ENCODE measurements around the gene HEBP2. TPM values are rescaled to one million over a fixed set of nuclear protein-coding genes. Genes with fewer than 3 reads are reported as not detected.
A peak's percentile ranks its signal among the peaks of the same experiment; 100 is the strongest.

The HEBP2 gene
- total RNA-seq, 4 donors from 2014 or later, result 8.5 to 80.7 (median 35.1) TPM

DNA sequence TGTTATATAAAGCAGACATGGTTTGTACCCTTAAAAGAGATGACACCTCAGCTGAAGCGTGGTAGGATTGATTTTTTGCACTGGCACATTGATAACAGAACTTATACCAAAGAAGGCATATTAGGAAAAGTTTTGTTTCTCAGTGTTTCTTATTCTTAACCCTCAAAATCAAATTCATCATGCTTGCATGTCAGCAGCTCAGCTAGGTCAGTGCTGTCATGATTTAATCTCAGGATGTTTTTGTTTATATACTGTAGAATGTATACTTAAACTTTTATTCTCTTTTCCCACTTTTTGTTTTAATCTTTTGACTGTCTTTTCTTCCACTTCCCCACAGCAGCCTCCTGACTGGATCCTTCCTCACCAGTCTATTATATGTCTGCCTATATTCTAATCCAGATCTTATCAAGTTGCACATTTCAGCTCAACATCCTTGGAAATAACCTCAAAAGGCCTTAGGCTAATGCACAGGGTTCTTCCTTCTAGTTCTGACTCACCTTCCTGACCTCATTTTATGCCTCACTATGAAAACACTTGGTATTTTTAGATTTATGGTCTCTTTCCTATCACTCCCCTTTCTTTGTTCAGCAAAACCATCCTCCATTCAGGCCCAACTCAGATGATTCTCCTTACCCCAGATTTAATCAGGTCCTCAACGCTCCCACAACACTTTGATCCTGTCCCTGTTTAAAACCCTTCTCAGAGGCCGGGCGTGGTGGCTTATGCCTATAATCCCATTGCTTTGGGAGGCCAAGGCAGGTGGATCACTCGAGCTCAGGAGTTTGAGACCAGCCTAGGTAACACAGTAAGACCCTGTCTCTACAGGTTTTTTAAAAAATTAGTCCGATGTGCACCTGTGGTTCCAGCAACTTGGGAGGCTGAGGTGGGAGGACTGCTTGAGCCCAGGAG is 7.2 kb downstream of the HEBP2 start:
- no peak for DNase-seq
- Histone ChIP-seq H3K9me3 (no peaks in the 10 kb centered on the region), H3K4me3 (no peak overlapping the region), H3K36me3 (no peaks in the 10 kb centered on the region), H3K27ac (peak overlapping the region in 1 of 2 donors; percentile 7), H3K27me3 (no peaks in the 10 kb centered on the region), H3K4me1 (no peaks in the 10 kb centered on the region)
- intact Hi-C loops (cut with DNase I; ENCODE audit: low total_unique reads), result no loop called here
- TF ChIP-seq CTCF (IDR thresholded peaks at IDR 0.05), result no peak
- no peak for TF ChIP-seq POLR2A (IDR thresholded peaks at IDR 0.05)

DNA sequence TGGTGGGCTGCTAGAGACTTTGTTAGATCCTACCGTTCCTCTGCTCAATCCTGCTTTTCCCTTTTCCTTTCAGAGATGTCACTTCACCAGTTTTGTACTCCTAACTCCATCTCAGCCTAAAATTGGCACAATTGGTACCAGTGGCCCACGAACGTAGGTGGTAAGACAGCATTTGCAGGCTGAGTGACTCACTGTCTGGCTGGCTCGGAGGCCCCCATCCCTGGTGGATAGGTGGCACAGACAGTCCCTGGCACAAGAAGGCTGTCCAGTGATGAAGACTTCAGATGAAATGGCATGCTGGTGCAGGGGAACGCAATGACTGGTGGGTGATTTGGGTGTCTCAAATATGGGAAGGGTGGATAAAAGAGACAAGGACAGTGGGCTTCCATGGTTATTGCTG is 11.1 kb downstream of the HEBP2 start:
- TF ChIP-seq POLR2A (IDR thresholded peaks at IDR 0.05) (no peak), CTCF (IDR thresholded peaks at IDR 0.05) (no peak)
- intact Hi-C loops (cut with DNase I; ENCODE audit: low total_unique reads), result no loop called here
- H3K4me1 ChIP-seq, result no peaks in the 10 kb centered on the region
- H3K27ac ChIP-seq, result no peak overlapping the region
- H3K36me3 ChIP-seq, result no peaks in the 10 kb centered on the region
- no peaks in the 10 kb centered on the region for H3K9me3 ChIP-seq
- DNase-seq, result no peak
- H3K27me3 ChIP-seq, result no peaks in the 10 kb centered on the region
- H3K4me3 ChIP-seq, result no peak overlapping the region

DNA sequence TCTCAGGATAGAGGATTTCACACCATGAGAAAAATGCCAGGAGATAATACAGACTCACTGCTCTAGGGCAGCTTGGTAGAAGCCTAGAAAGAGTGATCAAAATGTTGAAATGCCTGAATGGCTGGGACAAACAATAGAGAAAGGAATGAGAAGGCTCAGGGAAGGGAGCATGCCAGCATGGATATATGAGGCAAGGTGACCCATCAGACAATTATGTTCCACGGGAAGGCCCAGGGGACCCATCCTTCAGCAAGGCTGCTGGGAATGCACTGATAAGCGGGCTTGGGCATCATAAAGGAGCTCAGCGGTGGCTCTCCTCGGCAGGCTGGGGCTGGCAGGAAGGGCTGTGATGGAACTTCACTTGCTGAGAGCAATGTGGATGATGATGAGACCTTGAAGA is 12.2 kb downstream of the HEBP2 start:
- no peak for TF ChIP-seq POLR2A (IDR thresholded peaks at IDR 0.05)
- no peak for TF ChIP-seq CTCF (IDR thresholded peaks at IDR 0.05)
- Histone ChIP-seq H3K4me1 (no peaks in the 10 kb centered on the region), H3K9me3 (no peaks in the 10 kb centered on the region), H3K27me3 (no peaks in the 10 kb centered on the region), H3K27ac (no peak overlapping the region), H3K36me3 (no peaks in the 10 kb centered on the region), H3K4me3 (no peak overlapping the region)
- no peak for DNase-seq
- intact Hi-C loops (cut with DNase I; ENCODE audit: low total_unique reads), result no loop called here

- Histone ChIP-seq H3K27me3 (no peaks in the 10 kb centered on the region), H3K36me3 (no peaks in the 10 kb centered on the region), H3K9me3 (no peaks in the 10 kb centered on the region), H3K27ac (no peak overlapping the region), H3K4me1 (no peaks in the 10 kb centered on the region), H3K4me3 (no peak overlapping the region)
- TF ChIP-seq CTCF (IDR thresholded peaks at IDR 0.05), result no peak
- TF ChIP-seq POLR2A (IDR thresholded peaks at IDR 0.05), result no peak
- no peak for DNase-seq
- intact Hi-C loops (cut with DNase I; ENCODE audit: low total_unique reads), result no loop called here
Observed at GRCh38 chr6:138417493-138418117, 13.6 kb downstream of the HEBP2 start.

DNA sequence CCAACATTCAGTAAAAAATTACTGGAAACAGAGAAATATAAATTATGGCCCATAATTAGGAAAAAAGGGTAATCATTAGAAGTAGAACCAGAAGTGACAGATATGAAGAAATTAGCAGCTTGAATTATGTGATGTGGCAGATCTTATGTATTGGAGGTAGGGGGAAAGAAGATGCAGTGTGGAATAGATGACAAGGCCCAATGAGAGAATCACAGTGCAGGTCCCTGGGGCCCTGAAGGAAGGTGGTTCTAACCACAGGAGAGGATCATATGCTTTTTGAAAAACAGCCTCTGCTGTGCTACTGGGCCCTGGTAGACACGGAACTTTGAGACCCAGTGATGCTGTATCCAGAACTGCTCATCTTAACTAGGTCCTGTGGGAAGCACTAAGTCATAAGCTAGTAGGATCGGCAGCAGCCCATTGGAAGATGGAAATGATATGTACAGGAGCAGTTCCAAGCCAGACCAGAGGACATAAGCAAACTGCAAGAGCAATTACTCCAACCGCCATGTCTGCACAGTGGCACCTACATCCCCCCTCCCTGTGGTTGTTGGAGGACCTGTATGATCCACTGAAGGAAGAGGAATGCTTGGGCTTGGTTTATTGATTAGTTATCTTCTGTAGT is 14.2 kb downstream of the HEBP2 start:
- DNase-seq, result no peak
- H3K36me3 ChIP-seq, result no peaks in the 10 kb centered on the region
- TF ChIP-seq POLR2A (IDR thresholded peaks at IDR 0.05) (no peak), CTCF (IDR thresholded peaks at IDR 0.05) (no peak)

More for the DNA sequence above, 14.2 kb downstream of the HEBP2 start:
- no peaks in the 10 kb centered on the region for H3K9me3 ChIP-seq
- no peak overlapping the region for H3K4me3 ChIP-seq
- no peak overlapping the region for H3K27ac ChIP-seq
- intact Hi-C loops (cut with DNase I; ENCODE audit: low total_unique reads), result no loop called here
- no peaks in the 10 kb centered on the region for H3K4me1 ChIP-seq
- no peaks in the 10 kb centered on the region for H3K27me3 ChIP-seq
